Lung microvascular endothelial cell (primary cell): ENCODE data around the gene SLC16A5. TPM values are rescaled to one million over a fixed set of nuclear protein-coding genes. Genes with fewer than 3 reads are reported as not detected.
A peak's percentile ranks its signal among the peaks of the same experiment; 100 is the strongest.
"Not testable (repeated sequence)": the region's sequence is repeated elsewhere in the genome, so short reads cannot be mapped to it uniquely, and the experiment has no call there.

ENCODE experiments used
- DNase-seq, 2 donors: peaks; one replicate each; pipeline versions ENCODE4 v3.0.0 to v3.0.0-alpha.2; 2010; ENCODE audit warnings: low read depth in 2 of 2
- total RNA-seq: library from RNA; depleted of rRNA; stranded (reverse); fragments of >200 nt; gene quantifications from 2 replicates; pipeline ENCODE4 v1.2.1, GENCODE V29; 2014

Gene SLC16A5
- total RNA-seq, 1 donor from 2014 or later = 2.0 TPM

GRCh38 chr17:75064040-75064439, 23.7 kb upstream of the SLC16A5 start:
- DNase-seq = no peak

GRCh38 chr17:75064460-75064859, 23.3 kb upstream of the SLC16A5 start:
- DNase-seq = no peak

- DNase-seq = no peak
These were observed 22.7 kb upstream of the SLC16A5 start for GRCh38 chr17:75064867-75065561.

- DNase-seq = peak; percentile 86 to 91
These were observed 22.1 kb upstream of the SLC16A5 start for GRCh38 chr17:75065562-75066151.

- no peak for DNase-seq
These were observed 19.9 kb upstream of the SLC16A5 start for GRCh38 chr17:75067856-75068255.

GRCh38 chr17:75068750-75069149, 19.0 kb upstream of the SLC16A5 start:
- DNase-seq = no peak

- peak in 1 of 2 donors; percentile 66 for DNase-seq
These were observed 18.0 kb upstream of the SLC16A5 start for GRCh38 chr17:75069783-75070182.

GRCh38 chr17:75071478-75072271, 16.1 kb upstream of the SLC16A5 start:
- peak in 1 of 2 donors; percentile 68 for DNase-seq

GRCh38 chr17:75072909-75073308, 14.8 kb upstream of the SLC16A5 start:
- DNase-seq = not testable (repeated sequence)

- DNase-seq = no peak
These were observed 14.1 kb upstream of the SLC16A5 start for GRCh38 chr17:75073618-75074047.

GRCh38 chr17:75074532-75074931, 13.2 kb upstream of the SLC16A5 start:
- no peak for DNase-seq

GRCh38 chr17:75075597-75076336, 12.0 kb upstream of the SLC16A5 start:
- DNase-seq = no peak

GRCh38 chr17:75077072-75077495, 10.7 kb upstream of the SLC16A5 start:
- no peak for DNase-seq

- peak; percentile 49 to 58 for DNase-seq
These were observed 10.1 kb upstream of the SLC16A5 start for GRCh38 chr17:75077496-75078283.

GRCh38 chr17:75078284-75079022, 9.3 kb upstream of the SLC16A5 start:
- peak in 1 of 2 donors; percentile 41 for DNase-seq

GRCh38 chr17:75079023-75079373, 8.8 kb upstream of the SLC16A5 start:
- no peak for DNase-seq

- DNase-seq = no peak
These were observed 5.9 kb upstream of the SLC16A5 start for GRCh38 chr17:75081611-75082540.

GRCh38 chr17:75082683-75083082, 5.1 kb upstream of the SLC16A5 start:
- no peak for DNase-seq

GRCh38 chr17:75084039-75084660, 3.6 kb upstream of the SLC16A5 start:
- peak; percentile 61 to 97 for DNase-seq
